HUES48 (cell line): Measurements from ENCODE around the gene NARS2.

Source experiments
- H3K27ac ChIP-seq: one replicate; pipeline ENCODE4 v1.7.0; 2013; ENCODE audit warnings: low read depth, low read length, inconsistent platforms
- H3K27me3 ChIP-seq: 2 replicates; pipeline ENCODE4 v1.6.1; 2013; ENCODE audit warnings: mild to moderate bottlenecking, low read length; ENCODE audit not compliant: control insufficient read depth, insufficient read depth
- H3K36me3 ChIP-seq: 2 replicates; pipeline ENCODE4 v1.6.1; 2013; ENCODE audit warnings: low read length; ENCODE audit not compliant: control insufficient read depth, insufficient read depth
- H3K4me1 ChIP-seq: 2 replicates; pipeline ENCODE4 v1.6.1; 2013; ENCODE audit warnings: mild to moderate bottlenecking, low read length; ENCODE audit not compliant: control insufficient read depth, insufficient read depth
- H3K4me3 ChIP-seq: 2 replicates; pipeline ENCODE4 v1.5.1; 2013; ENCODE audit warnings: mild to moderate bottlenecking, low read depth, low read length
- H3K9ac ChIP-seq: 2 replicates; pipeline ENCODE4 v1.6.1; 2013; ENCODE audit warnings: mild to moderate bottlenecking, low read depth, low read length, moderate library complexity
- H3K9me3 ChIP-seq: 2 replicates; pipeline ENCODE4 v1.6.1; 2013; ENCODE audit warnings: low read length; ENCODE audit not compliant: control insufficient read depth, insufficient read depth

NARS2 gene

DNA sequence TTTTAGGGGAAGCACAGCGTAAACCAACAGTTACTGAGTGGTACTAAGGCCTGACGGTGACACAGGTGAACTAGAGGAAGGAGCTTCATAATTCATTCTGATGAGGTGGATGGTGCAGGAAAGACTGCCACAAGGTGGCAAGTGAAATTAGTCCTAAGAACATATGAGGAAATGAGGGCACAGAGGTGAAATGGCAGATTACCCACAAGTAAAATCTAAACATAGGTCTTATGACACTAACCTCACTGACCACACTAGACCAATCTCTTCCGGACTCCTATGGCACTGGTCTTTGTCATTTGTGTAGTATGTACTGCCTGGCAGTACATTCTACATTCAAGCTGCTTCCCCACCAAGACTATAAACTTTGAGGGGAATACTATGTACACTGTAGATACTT is 177.3 kb downstream of the NARS2 start:
- peaks cover 18% of the 10 kb centered on the region for H3K4me1 ChIP-seq
- peaks cover 21% of the 10 kb centered on the region for H3K27me3 ChIP-seq
- H3K9me3 ChIP-seq = no peaks in the 10 kb centered on the region
- no peak overlapping the region for H3K4me3 ChIP-seq
- H3K9ac ChIP-seq = no peak overlapping the region
- H3K27ac ChIP-seq = no peak overlapping the region
- H3K36me3 ChIP-seq = no peaks in the 10 kb centered on the region

DNA sequence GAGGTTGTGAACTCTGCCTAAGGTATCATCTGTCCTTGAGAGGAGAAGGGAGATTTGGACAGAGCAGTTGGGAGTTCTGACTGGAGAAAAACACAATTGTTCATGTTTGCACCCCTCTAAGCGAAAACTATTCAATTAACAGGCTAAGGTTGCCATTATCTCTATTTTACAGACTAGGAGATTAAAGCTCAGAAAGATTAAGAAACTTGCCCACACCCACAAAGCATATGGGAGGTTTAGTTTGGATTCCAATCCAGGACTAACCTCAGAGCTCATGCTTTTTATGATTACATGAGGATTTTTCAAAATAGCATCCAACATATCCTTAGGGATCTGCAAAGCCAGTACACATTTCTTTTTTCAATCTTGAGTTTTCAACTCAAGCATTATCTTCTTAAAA is 179.1 kb downstream of the NARS2 start:
- H3K36me3 ChIP-seq = no peaks in the 10 kb centered on the region
- peaks cover 18% of the 10 kb centered on the region for H3K4me1 ChIP-seq
- H3K27ac ChIP-seq = no peak overlapping the region
- H3K4me3 ChIP-seq = no peak overlapping the region
- H3K9me3 ChIP-seq = no peaks in the 10 kb centered on the region
- H3K27me3 ChIP-seq = peaks cover 21% of the 10 kb centered on the region
- H3K9ac ChIP-seq = no peak overlapping the region

DNA sequence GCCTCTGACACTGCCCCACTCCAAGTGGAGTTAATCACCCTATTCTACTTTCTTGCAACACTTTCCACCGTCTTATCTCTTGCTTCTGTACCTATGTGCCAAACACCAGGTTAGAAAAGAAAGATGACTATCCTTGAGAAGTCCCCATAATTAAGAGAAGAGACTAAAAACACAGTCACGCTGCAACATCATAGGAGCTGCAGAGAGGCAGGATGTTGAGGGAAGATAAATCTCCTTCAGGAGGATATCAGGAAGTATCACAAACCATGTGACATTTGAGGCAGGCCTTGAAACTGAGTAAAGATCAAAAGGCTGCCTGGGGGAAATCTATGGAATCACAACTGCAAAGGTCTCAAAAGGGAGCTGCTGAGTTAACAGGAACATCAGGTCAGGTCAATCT is 181.8 kb downstream of the NARS2 start:
- H3K9me3 ChIP-seq = no peaks in the 10 kb centered on the region
- peaks cover 6% of the 10 kb centered on the region; the same call in 1 of the 2 replicates for H3K27me3 ChIP-seq
- H3K4me1 ChIP-seq = no peaks in the 10 kb centered on the region
- H3K27ac ChIP-seq = no peak overlapping the region
- H3K4me3 ChIP-seq = no peak overlapping the region
- H3K9ac ChIP-seq = no peak overlapping the region
- no peaks in the 10 kb centered on the region for H3K36me3 ChIP-seq

DNA sequence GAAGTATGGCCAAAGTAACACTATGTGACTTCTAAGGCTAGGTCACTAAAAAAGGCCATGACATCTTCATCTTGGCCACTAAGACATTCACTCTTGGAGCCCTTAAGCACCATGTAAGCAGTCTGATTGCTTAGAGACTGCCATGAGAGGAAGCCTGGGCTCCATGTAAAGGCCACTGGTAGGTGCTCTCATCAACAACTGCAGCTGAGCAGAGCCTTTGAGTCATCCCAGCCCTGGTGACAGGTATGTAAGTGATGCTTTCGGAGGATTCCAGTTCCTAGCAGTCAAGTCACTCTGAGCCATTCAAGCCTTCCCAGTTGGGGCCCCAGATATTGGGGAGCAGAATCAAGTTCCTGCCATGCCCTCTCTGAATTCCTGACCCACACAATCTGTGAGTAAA is 183.2 kb downstream of the NARS2 start:
- H3K4me3 ChIP-seq = no peak overlapping the region
- H3K9ac ChIP-seq = no peak overlapping the region

DNA sequence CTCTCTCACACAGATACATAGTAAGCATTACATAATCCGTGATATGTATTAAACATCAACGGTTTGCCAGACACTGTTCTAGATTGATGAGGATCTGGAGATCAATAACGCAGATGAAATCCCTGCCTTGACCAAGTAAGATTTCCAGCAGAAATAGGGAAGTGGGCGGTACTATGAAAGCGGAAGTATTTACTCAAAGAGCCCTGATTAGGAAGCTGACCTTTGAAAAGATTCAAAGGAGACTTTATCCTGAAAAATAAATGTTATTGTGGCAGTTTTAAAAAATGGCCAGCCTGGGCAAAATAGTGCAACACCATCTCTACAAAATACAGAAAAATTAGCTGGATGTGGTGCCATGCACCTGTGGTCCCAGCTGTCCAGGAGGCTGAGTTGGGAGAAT is 183.9 kb downstream of the NARS2 start:
- H3K9me3 ChIP-seq = no peaks in the 10 kb centered on the region

More for the DNA sequence above, 183.2 kb downstream of the NARS2 start:
- no peak overlapping the region for H3K27ac ChIP-seq
- no peaks in the 10 kb centered on the region for H3K9me3 ChIP-seq
- H3K4me1 ChIP-seq = no peaks in the 10 kb centered on the region
- no peaks in the 10 kb centered on the region for H3K36me3 ChIP-seq
- H3K27me3 ChIP-seq = no peaks in the 10 kb centered on the region

GRCh38 chr11:78386215-78386941 is 188.3 kb downstream of the NARS2 start:
- no peak overlapping the region for H3K27ac ChIP-seq
- H3K9ac ChIP-seq = no peak overlapping the region
- H3K4me1 ChIP-seq = peaks cover 5% of the 10 kb centered on the region; the same call in 1 of the 2 replicates
- H3K4me3 ChIP-seq = no peak overlapping the region
- 0 out of 2 replicates have a peak, but pooled peaks cover 2% of the 10 kb centered on the region for H3K9me3 ChIP-seq
- no peaks in the 10 kb centered on the region for H3K27me3 ChIP-seq
- no peaks in the 10 kb centered on the region for H3K36me3 ChIP-seq

More for the DNA sequence above, 183.9 kb downstream of the NARS2 start:
- Histone ChIP-seq H3K9ac (no peak overlapping the region), H3K27me3 (no peaks in the 10 kb centered on the region), H3K36me3 (no peaks in the 10 kb centered on the region), H3K4me3 (no peak overlapping the region), H3K27ac (no peak overlapping the region), H3K4me1 (no peaks in the 10 kb centered on the region)
